B cell (primary cell): ENCODE measurements around the gene SLC24A1. TPM values are rescaled to one million over a fixed set of nuclear protein-coding genes. Genes with fewer than 3 reads are reported as not detected.

ENCODE experiments used
- ATAC-seq: fragments of 200-7000 bp; cut with Tn5 transposase; one replicate; pipeline ENCODE4 v1.10.0; 2021; ENCODE audit warnings: low read depth, mild to moderate bottlenecking, moderate number of reproducible peaks, moderate library complexity
- CTCF ChIA-PET: fragments of 350-600 bp; sonication (Branson Sonifier 250); formaldehyde crosslinking; loops from one replicate; lab custom pipeline; 2021; ENCODE audit warnings: antibody characterized with exemption, inconsistent platforms; lab: Charles Lee
- POLR2A ChIA-PET: fragments of 350-600 bp; sonication (Branson Sonifier 250); formaldehyde crosslinking; loops from one replicate; lab custom pipeline; 2021; ENCODE audit warnings: antibody characterized with exemption; lab: Charles Lee
- DNase-seq: peaks from one replicate; pipeline ENCODE4 v3.0.0; 2013
- H2AFZ ChIP-seq: 2 replicates; pipeline ENCODE4 v1.6.1; 2012; ENCODE audit warnings: mild to moderate bottlenecking, low read depth, low read length; ENCODE audit not compliant: insufficient read depth, poor library complexity, severe bottlenecking
- H3K27ac ChIP-seq, 2 donors: 1 replicate in 1 of 2; 2 replicates in 1 of 2; pipeline ENCODE4 v1.5.1; 2012 to 2013; ENCODE audit warnings: low read length in 2 of 2, mild to moderate bottlenecking in 2 of 2, moderate library complexity in 1 of 2
- H3K27me3 ChIP-seq, 4 experiments: fragments of 200-600 bp in 1 of 4; sonication (generic) in 1 of 4; replicated peaks in 1 of 4; 1 replicate in 2 of 4; 2 replicates in 2 of 4; pipeline versions ENCODE4 v1.6.1 to v1.7.0; 2013 to 2016; ENCODE audit warnings: low read length in 3 of 4, mild to moderate bottlenecking in 2 of 4, mixed read lengths in 1 of 4, moderate library complexity in 1 of 4; ENCODE audit not compliant: insufficient read depth in 4 of 4, control insufficient read depth in 3 of 4; ENCODE audit errors: control extremely low read depth in 1 of 4
- H3K36me3 ChIP-seq, 2 experiments: replicated peaks in 1 of 2; 1 replicate in 1 of 2; 2 replicates in 1 of 2; pipeline versions ENCODE4 v1.6.1 to v1.7.1; 2013; ENCODE audit warnings: low read length in 1 of 2; ENCODE audit not compliant: insufficient read depth in 2 of 2, control insufficient read depth in 1 of 2; ENCODE audit errors: control extremely low read depth in 1 of 2, extremely low read depth in 1 of 2
- H3K4me1 ChIP-seq, 2 donors: fragments of 200-600 bp in 1 of 2; sonication (generic) in 1 of 2; 1 replicate in 1 of 2; 2 replicates in 1 of 2; pipeline versions ENCODE4 v1.5.1 to v1.6.1; 2013 to 2017; ENCODE audit warnings: low read length in 2 of 2; ENCODE audit not compliant: control insufficient read depth in 2 of 2, insufficient read depth in 2 of 2
- H3K4me2 ChIP-seq: replicated peaks from 2 replicates; pipeline ENCODE3; 2012; ENCODE audit warnings: mild to moderate bottlenecking, low read depth, low read length; ENCODE audit not compliant: poor library complexity, severe bottlenecking
- H3K4me3 ChIP-seq, 5 experiments: fragments of 200-600 bp in 1 of 5; sonication (generic) in 1 of 5; 1 replicate in 3 of 5; 2 replicates in 2 of 5; pipeline versions ENCODE4 v1.5.1 to v1.7.0; 2011 to 2016; ENCODE audit warnings: low read length in 4 of 5, mild to moderate bottlenecking in 4 of 5, low read depth in 2 of 5, control low read depth in 1 of 5, moderate library complexity in 1 of 5; ENCODE audit not compliant: insufficient read depth in 1 of 5; ENCODE audit errors: control extremely low read depth in 1 of 5, extremely low read depth in 1 of 5
- H3K79me2 ChIP-seq: fragments of 200-600 bp; sonication (generic); one replicate; pipeline ENCODE4 v1.6.0; 2016; ENCODE audit warnings: low read length; ENCODE audit not compliant: control insufficient read depth, insufficient read depth
- H3K9ac ChIP-seq: fragments of 200-600 bp; sonication (generic); 2 replicates; pipeline ENCODE4 v1.6.1; 2017; ENCODE audit warnings: mild to moderate bottlenecking, low read length, moderate library complexity
- H3K9me3 ChIP-seq, 3 donors: one replicate each; pipeline versions ENCODE4 v1.6.1 to v1.7.1; 2013; ENCODE audit warnings: low read length in 2 of 3; ENCODE audit not compliant: control insufficient read depth in 2 of 3, insufficient read depth in 1 of 3; ENCODE audit errors: control extremely low read depth in 1 of 3
- H4K20me1 ChIP-seq: 2 replicates; pipeline ENCODE4 v1.6.0; 2012; ENCODE audit warnings: mild to moderate bottlenecking, low read length; ENCODE audit not compliant: insufficient read depth, control insufficient read depth, poor library complexity, severe bottlenecking
- H3K27ac Mint-ChIP-seq: one replicate; pipeline ENCODE4 v1.8.0; 2021; ENCODE audit warnings: mixed read lengths
- H3K27me3 Mint-ChIP-seq: one replicate; pipeline ENCODE4 v1.8.0; 2021; ENCODE audit warnings: mixed read lengths
- H3K4me1 Mint-ChIP-seq: one replicate; pipeline ENCODE4 v1.8.0; 2021; ENCODE audit warnings: mixed read lengths
- H3K4me3 Mint-ChIP-seq: one replicate; pipeline ENCODE4 v1.8.0; 2021; ENCODE audit warnings: mixed read lengths
- H3K9me3 Mint-ChIP-seq: one replicate; pipeline ENCODE4 v1.8.0; 2022; ENCODE audit warnings: mixed read lengths; ENCODE audit not compliant: insufficient read depth
- CTCF ChIP-seq: fragments of 200-600 bp; IDR thresholded peaks from one replicate; pipeline ENCODE4 v1.8.0; 2022; ENCODE audit warnings: antibody characterized with exemption, mild to moderate bottlenecking
- EZH2 ChIP-seq: IDR thresholded peaks from 2 replicates; pipeline ENCODE4 v1.6.1; 2012; ENCODE audit warnings: borderline replicate concordance, low read depth, mild to moderate bottlenecking, moderate library complexity, low read length; ENCODE audit not compliant: insufficient read depth, poor library complexity, severe bottlenecking
- WGBS: methylation state at CpG from one replicate; pipeline ENCODE4 v1.1.5; 2013; ENCODE audit warnings: missing lambda C conversion rate; ENCODE audit not compliant: insufficient coverage; 5-methylcytosine and 5-hydroxymethylcytosine counted together
- intact Hi-C: fragments of 100-400 bp; cut with micrococcal nuclease; formaldehyde crosslinking; loops from one replicate; pipeline ENCODE4 v1.10.0; 2022
- polyA plus RNA-seq: library from polyadenylated mRNA; depleted of rRNA; stranded (reverse); fragments of >200 nt; gene quantifications from 2 replicates; pipeline ENCODE4 v1.2.3, GENCODE V29; 2012
- total RNA-seq, 2 donors: library from RNA; stranded (reverse); fragments of 120-200 nt in 1 of 2; gene quantifications; 1 replicate in 1 of 2; 2 replicates in 1 of 2; pipeline versions ENCODE4 v1.2.3 to v1.2.4, GENCODE V29; 2013 to 2022

SLC24A1 gene
- total and polyA plus RNA-seq, 2 donors (not counting 1 experiment from before 2014, with no cell fraction given): 1.7 to 6.7 TPM

DNA sequence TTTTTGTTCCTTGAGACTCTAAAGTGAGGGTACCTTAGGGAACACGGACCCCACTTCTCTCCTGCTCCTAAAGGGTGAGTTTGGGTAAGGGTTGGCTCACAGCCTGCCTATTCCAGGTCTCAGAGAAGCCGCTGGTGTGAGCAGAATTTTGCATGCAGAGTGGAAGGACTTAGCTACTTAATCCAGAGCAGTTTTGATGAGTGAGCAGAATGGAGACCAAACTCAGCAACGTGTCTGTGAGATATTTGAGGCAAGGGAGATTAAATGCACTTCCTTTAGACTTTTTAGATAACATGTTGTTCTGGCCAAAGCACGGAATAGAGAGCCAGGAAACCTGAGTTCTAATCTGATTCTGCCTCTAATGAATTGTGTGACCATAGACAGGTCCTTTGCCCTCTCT lies 5.1 kb downstream of the SLC24A1 start:
- intact Hi-C loops: no loop called here
- no peaks in the 10 kb centered on the region for H3K79me2 ChIP-seq
- H3K27ac ChIP-seq: no peak overlapping the region
- DNase-seq (no peak), ATAC-seq (no peak)
- Mint-ChIP-seq H3K9me3 (no peaks in the 10 kb centered on the region), H3K27ac (no peak overlapping the region), H3K4me1 (peaks cover 13% of the 10 kb centered on the region), H3K4me3 (no peak overlapping the region), H3K27me3 (no peaks in the 10 kb centered on the region)
- ChIA-PET CTCF (no interaction called here), POLR2A (no interaction called here)
- no peak overlapping the region for H3K4me2 ChIP-seq
- H3K9ac ChIP-seq: no peak overlapping the region
- no peak overlapping the region for H3K4me3 ChIP-seq
- no peak overlapping the region for H2AFZ ChIP-seq
- no peaks in the 10 kb centered on the region for H4K20me1 ChIP-seq
- H3K4me1 ChIP-seq: peaks cover 8 to 10% of the 10 kb centered on the region in 2 donors
- no peaks in the 10 kb centered on the region for H3K27me3 ChIP-seq
- TF ChIP-seq CTCF (no peak), EZH2 (no peak)
- H3K36me3 ChIP-seq: peaks cover 0 to 3% of the 10 kb centered on the region in 2 experiments
- H3K9me3 ChIP-seq: peaks cover 0 to 2% (median 0%) of the 10 kb centered on the region in 3 donors
- WGBS: 100% methylated on average over 1 of the region's 4 CpGs

DNA sequence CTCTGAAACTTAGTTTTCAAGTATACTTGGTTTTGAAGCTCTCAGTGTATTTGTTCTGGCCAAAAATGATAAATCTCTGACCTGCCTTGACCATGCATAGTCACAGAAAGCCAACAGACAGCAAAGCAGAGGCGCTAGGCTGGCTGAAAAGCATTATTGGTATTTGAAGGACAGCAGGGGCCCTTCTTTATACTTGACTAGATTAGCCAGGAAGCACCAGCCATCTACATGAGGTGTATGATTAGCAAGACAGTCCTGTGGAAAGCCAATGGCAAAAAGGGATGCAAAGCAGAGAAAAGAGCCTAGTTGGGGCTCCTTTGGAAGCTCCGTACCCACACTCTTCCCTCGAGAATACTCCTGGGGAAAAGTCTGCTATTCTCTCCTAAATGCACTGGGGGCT lies 7.8 kb downstream of the SLC24A1 start:
- CTCF ChIA-PET: interaction anchor here (1.1 to 2.9 kb wide), 5 partner anchors 9 to 228 kb away, joined by 3 to 14 read pairs (median 4); no protein-coding TSS in a partner anchor
- no peaks in the 10 kb centered on the region for H4K20me1 ChIP-seq

More for the DNA sequence above, 7.8 kb downstream of the SLC24A1 start:
- Mint-ChIP-seq H3K4me1 (peaks cover 13% of the 10 kb centered on the region), H3K27me3 (no peaks in the 10 kb centered on the region), H3K4me3 (no peak overlapping the region), H3K27ac (no peak overlapping the region), H3K9me3 (no peaks in the 10 kb centered on the region)
- Histone ChIP-seq H3K9me3 (peaks cover 0 to 2% (median 0%) of the 10 kb centered on the region in 3 donors), H3K27ac (no peak overlapping the region), H2AFZ (no peak overlapping the region), H3K4me3 (no peak overlapping the region), H3K79me2 (no peaks in the 10 kb centered on the region), H3K36me3 (peaks cover 0 to 3% of the 10 kb centered on the region in 2 experiments), H3K4me1 (peaks cover 8 to 10% of the 10 kb centered on the region in 2 donors), H3K9ac (no peak overlapping the region), H3K4me2 (no peak overlapping the region), H3K27me3 (no peaks in the 10 kb centered on the region)
- WGBS: 100% methylated on average over 2 of the region's 3 CpGs
- intact Hi-C loops: no loop called here
- TF ChIP-seq EZH2 (no peak), CTCF (no peak)
- DNase-seq (no peak), ATAC-seq (no peak)
- POLR2A ChIA-PET: no interaction called here
